GM19043 (cell line): ENCODE results near the gene CUZD1.

Source experiments
- ATAC-seq: cut with Tn5 transposase; IDR thresholded peaks from one replicate; pipeline ENCODE4 v1.9.1; 2021; ENCODE audit warnings: low read depth; ENCODE audit not compliant: unreplicated experiment

CUZD1 gene

GRCh38 chr10:122855745-122856144 is 10.1 kb upstream of the CUZD1 start:
- ATAC-seq: no peak

GRCh38 chr10:122854648-122855047 is 9.0 kb upstream of the CUZD1 start:
- no peak for ATAC-seq

GRCh38 chr10:122853665-122854313 is 8.1 kb upstream of the CUZD1 start:
- ATAC-seq: no peak

GRCh38 chr10:122852261-122852660 is 6.6 kb upstream of the CUZD1 start:
- ATAC-seq: no peak

- ATAC-seq: no peak
Measured at GRCh38 chr10:122850705-122851640, 5.3 kb upstream of the CUZD1 start.

GRCh38 chr10:122849900-122850605 is 4.4 kb upstream of the CUZD1 start:
- ATAC-seq: no peak

GRCh38 chr10:122849090-122849489 is 3.4 kb upstream of the CUZD1 start:
- no peak for ATAC-seq

GRCh38 chr10:122847782-122848604 is 2.3 kb upstream of the CUZD1 start:
- no peak for ATAC-seq

- ATAC-seq: no peak
Measured at GRCh38 chr10:122844146-122844545, 1.5 kb downstream of the CUZD1 start.

- no peak for ATAC-seq
Measured at GRCh38 chr10:122841569-122841968, 4.1 kb downstream of the CUZD1 start.

GRCh38 chr10:122839505-122839904 is 6.2 kb downstream of the CUZD1 start:
- no peak for ATAC-seq

GRCh38 chr10:122838880-122839279 is 6.8 kb downstream of the CUZD1 start:
- ATAC-seq: no peak

GRCh38 chr10:122835908-122836307 is 9.7 kb downstream of the CUZD1 start:
- ATAC-seq: no peak

- ATAC-seq: no peak
Measured at GRCh38 chr10:122830965-122831353, 14.7 kb downstream of the CUZD1 start.

- ATAC-seq: no peak
Measured at GRCh38 chr10:122830273-122830964, 15.2 kb downstream of the CUZD1 start.

- no peak for ATAC-seq
Measured at GRCh38 chr10:122829454-122829853, 16.2 kb downstream of the CUZD1 start.

- ATAC-seq: no peak
Measured at GRCh38 chr10:122828716-122829255, 16.9 kb downstream of the CUZD1 start.

GRCh38 chr10:122827302-122827701 is 18.4 kb downstream of the CUZD1 start:
- ATAC-seq: no peak

- no peak for ATAC-seq
Measured at GRCh38 chr10:122822973-122823690, 22.5 kb downstream of the CUZD1 start.
